Occipital lobe (tissue), 3 donors: Measurements from ENCODE around the gene GSKIP. TPM values are rescaled to one million over a fixed set of nuclear protein-coding genes. Genes with fewer than 3 reads are reported as not detected.

ENCODE experiments used
- DNase-seq: peaks from one replicate; lab custom pipeline; 2025; lab: John Stamatoyannopoulos, UW
- small RNA-seq: library from RNA; depleted of rRNA; stranded (forward); fragments of <200 nt; gene quantifications from one replicate; pipeline ENCODE3, GENCODE V24; 2014
- total RNA-seq: library from RNA; depleted of rRNA; stranded (reverse); fragments of >200 nt; gene quantifications from one replicate; pipeline ENCODE4 v1.2.3, GENCODE V29; 2014

Gene GSKIP
- total RNA-seq, 1 donor from 2014 or later, result 47.7 TPM

DNA sequence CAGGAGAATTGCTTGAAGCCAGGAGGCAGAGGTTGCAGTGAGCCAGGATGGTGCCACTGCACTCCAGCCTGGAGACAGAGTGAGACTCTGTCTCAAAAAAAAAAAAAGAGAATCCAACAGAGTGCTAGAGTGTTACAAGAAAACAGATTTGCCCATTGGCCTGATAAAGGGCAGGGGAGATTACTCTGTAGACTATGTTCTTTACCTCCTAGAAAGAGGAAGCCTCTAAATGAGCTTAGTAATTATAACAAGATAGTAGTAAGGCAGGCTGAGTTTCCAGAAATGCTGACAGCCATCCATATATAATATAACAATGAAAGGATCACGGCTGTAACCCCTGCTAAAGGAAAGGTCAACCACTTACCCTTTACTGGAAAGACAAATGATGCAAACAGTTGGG is 53.0 kb downstream of the GSKIP start:
- no peak for DNase-seq

GRCh38 chr14:96417254-96417653 is 53.9 kb downstream of the GSKIP start:
- DNase-seq, result no peak

- DNase-seq, result no peak
Observed at GRCh38 chr14:96418075-96418474, 54.7 kb downstream of the GSKIP start.

DNA sequence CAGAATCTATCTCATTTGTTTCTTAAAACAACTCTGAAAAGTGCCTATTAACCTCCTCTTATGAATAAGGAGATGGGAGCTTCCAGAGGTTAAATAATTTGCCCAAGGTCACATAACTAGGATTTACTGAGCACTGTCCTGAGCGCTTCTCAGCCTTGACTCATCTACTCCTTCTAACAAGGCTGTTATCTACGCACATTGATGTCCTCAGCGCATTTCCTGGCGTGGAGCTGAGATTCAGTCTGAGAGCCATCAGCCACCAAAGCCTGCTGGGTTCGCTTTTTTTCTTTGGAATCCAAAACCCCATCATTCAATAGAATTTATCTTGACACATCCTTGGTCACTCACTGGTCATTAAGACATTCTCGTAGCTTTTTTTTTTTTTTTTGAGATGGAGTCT is 57.9 kb downstream of the GSKIP start:
- no peak for DNase-seq

- no peak for DNase-seq
Observed at GRCh38 chr14:96422992-96423391, 59.7 kb downstream of the GSKIP start.

- no peak for DNase-seq
Observed at GRCh38 chr14:96423446-96424108, 60.3 kb downstream of the GSKIP start.

DNA sequence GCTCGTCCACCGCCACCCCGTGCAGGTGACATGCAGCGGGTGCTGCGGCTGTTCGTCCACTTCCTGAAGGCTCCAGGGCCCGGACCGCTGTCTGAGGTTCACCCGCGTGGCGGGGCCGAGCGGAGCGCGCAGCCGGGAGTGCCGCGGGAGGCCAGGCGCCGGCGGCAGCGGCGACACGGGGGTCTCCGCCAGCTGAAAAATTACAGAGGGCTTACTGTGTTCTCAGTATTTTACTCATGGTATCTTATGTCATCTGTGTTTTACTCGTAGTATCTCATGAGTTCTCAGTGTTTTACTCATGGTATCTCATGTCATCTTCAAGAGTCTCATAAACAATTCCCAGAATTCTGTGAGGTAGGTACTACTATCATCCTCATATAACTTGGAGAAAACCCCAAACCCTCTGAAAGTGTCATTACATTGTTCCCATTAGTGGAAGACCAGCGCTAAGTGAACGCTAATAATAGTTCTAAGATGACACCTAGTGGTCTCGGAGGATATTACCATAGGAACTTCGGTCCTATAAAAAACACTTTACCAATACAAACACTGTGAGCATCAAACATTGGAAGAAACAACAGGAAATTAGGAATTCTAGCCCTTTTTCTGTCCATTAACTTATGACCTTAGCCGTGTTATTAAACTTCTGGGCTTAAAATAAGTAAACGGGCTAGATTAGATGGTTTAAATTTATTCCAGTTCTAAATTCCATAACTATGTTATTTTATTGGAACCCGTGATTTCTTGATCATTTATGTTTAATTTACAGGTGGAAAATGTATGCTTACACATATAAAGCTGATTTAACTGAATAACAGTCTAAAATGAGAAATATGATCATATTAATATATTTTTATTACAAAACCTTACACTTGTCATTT is 61.0 kb downstream of the GSKIP start:
- DNase-seq, result no peak

DNA sequence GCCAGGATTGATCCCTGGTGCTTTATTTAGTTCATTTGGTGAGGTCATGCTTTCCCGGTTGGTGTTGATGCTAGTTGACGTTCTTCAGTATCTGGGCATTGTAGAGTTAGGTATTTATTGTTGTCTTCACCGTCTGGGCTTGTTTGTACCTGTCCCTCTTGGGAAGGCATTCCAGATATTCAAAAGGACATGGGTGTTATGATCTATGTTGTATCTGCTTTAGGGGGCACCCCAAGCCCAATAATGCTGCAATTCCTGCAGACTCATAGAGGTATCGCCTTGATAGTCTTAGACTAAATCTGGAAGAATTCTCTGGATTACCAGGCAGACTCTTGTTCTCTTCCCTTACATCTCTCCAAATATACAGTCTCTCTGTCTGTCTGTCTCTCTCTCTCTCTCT is 70.7 kb downstream of the GSKIP start:
- no peak for DNase-seq

Small RNA genes lying within 50 kb of the gene (small RNA-seq; reads per million reads assigned to genes)
- 0.81 reads per million, percentile 68 among the genes with 10 or more reads in this experiment for gene RNU2-33P

Other genes starting within 250 kb of the GSKIP start
- 0.16 TPM for gene BDKRB2, start 158.7 kb upstream of the GSKIP start, total RNA-seq
- not detected for gene BDKRB1, start 107.3 kb upstream of the GSKIP start, total RNA-seq
- 34.2 TPM for gene ATG2B, start 185 bp upstream of the GSKIP start, total RNA-seq
- 0.94 TPM for gene AK7, start 28.6 kb downstream of the GSKIP start, total RNA-seq
- 225 TPM for gene PAPOLA, start 138.9 kb downstream of the GSKIP start, total RNA-seq